RKO (cell line): Measurements from ENCODE around the gene TSPYL4.
A peak's percentile ranks its signal among the peaks of the same experiment; 100 is the strongest.

Experiments used
- DNase-seq: peaks from one replicate; pipeline ENCODE4 v3.0.0-alpha.2; 2016; ENCODE audit warnings: low spot score

Gene TSPYL4

DNA sequence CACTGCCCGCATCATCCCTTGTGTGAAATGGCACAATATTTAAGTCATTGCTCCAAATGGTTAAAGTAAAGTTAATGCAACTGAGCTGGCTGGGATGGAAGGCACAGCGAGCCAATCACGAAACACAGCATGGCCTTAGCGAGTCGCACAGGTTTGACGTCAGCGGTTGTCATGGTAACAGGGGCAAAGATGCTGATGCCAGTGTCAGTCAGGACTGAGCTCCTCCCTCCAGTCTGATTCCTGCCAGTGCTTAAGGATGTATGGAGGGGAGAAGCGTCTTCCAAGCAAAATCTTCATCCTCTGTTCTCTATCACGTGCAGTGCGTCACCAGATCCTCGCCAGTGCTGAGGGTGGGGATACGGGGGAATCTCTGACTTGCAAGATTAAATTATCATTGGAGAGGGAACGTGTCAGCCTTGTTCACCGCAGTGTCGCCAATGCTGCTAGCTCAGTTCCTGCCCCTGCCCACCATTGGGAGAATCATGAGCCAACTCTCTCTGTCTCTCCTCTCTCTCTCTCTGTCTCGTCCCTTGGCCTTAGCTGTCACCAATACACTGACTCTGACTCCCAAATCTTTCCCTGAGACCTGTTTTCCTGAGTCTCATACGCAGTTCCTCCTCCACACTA lies 24.5 kb downstream of the TSPYL4 start:
- DNase-seq, result peak; percentile 35

DNA sequence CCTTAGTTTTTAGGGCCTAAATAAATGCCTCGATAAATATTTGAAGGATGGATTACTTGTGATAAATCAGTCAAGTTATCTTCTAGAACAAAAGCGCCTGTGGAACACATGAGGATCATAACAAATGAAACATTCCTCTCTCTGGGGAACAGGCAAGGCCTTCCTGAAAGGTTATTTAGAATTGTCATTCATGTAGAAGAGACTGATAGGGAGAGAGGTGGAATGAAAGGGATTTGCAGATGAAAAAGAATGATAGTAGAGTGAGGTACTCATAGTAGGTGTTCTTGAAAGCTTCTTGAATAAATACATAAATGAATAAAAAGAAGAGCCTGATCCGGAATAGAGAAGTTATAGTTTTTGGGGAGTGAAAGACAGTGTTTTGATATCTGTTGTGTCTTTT lies 30.5 kb downstream of the TSPYL4 start:
- no peak for DNase-seq

DNA sequence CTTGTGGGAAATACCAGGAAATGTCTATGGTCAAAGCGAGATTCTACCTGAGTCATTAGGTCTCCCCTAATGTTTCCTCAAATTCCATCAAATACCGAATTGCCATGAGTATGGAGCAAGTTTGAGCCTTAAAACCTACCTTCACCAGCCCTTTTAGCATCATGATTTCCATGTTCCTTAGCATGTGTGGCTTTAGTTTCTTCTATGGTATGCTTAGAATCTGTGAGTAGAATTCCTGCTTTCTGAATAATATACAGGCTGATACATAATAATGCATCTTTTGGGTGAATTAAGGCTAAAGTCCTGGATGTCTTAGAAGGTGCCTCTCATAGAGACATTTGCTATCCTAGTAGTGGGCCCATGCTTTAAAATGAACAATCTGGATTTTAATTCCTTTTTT lies 32.0 kb downstream of the TSPYL4 start:
- no peak for DNase-seq

- DNase-seq, result peak; percentile 21
Measured at GRCh38 chr6:116221067-116221466, 32.8 kb downstream of the TSPYL4 start.

DNA sequence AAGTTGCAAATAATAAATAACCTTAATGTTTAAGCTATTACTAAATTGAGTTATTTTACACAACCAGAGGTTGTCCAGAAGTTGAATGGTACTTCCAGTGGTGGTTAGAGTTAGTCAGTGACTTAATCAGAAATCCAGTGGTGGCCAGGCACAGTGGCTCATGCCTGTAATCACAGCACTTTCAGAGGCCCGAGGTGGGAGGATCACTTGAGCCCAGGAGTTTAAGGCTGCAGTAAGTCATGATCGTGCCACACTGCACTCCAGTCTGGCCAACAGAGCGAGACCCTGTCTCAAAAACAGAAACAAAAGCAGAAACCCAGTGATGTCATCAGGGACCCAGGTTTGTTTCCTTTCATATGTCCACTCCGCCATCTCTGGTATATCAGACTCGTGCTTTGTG lies 35.0 kb downstream of the TSPYL4 start:
- DNase-seq, result no peak

DNA sequence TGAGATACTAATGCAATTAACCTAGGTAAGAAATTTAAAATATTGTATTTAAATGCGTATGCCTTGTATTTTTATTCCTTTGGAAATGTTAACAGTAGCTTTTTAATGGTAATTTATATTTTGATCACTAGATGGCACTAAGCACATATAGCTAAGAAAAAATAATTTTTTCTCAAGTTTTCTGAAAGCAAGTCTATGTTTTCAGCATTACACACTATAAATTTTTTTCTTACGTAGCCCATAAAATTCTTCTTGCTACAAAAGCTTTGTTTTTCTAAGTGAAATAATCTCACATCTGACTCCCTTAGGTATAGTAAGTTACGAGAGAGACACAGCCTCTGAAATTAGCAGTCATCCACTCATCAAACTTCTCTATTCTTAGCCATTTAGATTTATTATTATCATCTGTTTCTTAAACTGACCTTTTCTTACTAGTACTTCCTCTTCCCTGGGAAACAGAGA lies 35.7 kb downstream of the TSPYL4 start:
- DNase-seq, result peak; percentile 63

- DNase-seq, result peak; percentile 76
Measured at GRCh38 chr6:116217069-116217468, 36.8 kb downstream of the TSPYL4 start.

- no peak for DNase-seq
Measured at GRCh38 chr6:116215414-116215813, 38.5 kb downstream of the TSPYL4 start.

DNA sequence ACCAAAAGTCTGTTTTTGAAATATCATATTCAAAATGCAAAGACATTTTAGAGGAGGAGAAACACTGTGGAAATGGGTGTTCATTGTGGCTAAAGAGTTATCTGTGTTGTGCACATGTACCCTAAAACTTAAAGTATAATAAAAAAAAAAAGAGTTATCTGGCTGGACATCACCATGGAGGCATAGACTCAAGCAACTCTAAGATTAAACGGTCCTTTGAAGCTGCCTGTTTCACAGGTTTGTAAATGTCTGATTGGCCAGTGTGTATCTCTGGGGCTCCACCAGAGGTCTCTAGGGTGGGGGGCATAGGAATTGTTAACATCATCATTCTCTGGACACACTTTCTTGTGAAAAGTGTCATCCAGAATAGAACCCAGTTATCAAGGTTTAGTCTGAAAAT lies 39.2 kb downstream of the TSPYL4 start:
- no peak for DNase-seq

GRCh38 chr6:116210750-116211425 lies 43.0 kb downstream of the TSPYL4 start:
- no peak for DNase-seq

- no peak for DNase-seq
Measured at GRCh38 chr6:116210316-116210715, 43.6 kb downstream of the TSPYL4 start.

GRCh38 chr6:116208056-116208785 lies 45.7 kb downstream of the TSPYL4 start:
- no peak for DNase-seq

DNA sequence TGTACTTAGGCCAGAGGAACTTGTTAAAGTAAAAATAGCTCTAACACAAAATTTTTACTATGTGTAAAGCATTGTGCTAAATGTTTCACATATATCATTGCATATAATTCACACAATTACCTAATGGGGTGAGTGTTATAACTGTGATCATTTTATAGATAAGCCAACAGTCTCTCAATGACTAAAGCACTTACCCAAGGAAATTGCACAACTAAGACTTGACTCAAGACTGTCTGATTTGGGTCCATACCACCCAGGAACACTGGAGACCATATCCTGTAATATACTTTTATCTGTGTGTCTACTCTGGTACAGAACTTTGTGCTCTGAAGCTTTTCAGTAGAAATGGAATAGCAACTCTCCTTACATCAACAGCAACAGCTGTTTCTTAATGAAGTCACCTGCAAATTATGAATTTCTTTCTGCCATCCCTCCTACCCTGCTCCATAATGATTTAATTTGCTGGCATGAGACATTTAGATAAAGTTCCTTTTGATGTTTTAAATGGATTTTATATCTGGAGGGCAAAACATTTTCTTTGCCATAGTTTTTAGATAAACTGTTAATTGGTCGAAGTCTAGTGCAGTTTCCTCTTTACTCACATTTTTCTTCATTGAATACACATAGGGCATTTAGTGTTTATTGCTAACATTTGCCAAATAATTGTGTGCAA lies 47.5 kb downstream of the TSPYL4 start:
- peak; percentile 11 for DNase-seq

DNA sequence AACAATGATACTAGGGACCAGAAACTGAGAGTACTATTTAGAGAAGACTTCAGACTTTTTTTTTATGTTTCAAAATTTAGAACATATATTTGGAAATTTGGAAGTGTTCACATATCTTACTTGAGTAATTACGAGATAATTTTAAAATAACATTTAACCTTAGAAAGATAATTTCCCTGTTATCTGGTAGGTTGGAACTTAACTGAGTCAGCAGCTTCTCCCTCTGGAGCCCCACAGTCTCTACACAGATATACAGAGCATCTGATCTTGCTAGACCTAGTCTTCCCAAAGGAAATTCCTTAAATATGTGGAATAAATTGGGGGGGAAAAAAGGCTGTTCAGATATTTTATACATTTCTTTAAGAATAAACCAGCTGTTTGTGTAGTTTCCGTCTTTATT lies 48.6 kb downstream of the TSPYL4 start:
- no peak for DNase-seq

- no peak for DNase-seq
Measured at GRCh38 chr6:116201538-116201937, 52.3 kb downstream of the TSPYL4 start.

DNA sequence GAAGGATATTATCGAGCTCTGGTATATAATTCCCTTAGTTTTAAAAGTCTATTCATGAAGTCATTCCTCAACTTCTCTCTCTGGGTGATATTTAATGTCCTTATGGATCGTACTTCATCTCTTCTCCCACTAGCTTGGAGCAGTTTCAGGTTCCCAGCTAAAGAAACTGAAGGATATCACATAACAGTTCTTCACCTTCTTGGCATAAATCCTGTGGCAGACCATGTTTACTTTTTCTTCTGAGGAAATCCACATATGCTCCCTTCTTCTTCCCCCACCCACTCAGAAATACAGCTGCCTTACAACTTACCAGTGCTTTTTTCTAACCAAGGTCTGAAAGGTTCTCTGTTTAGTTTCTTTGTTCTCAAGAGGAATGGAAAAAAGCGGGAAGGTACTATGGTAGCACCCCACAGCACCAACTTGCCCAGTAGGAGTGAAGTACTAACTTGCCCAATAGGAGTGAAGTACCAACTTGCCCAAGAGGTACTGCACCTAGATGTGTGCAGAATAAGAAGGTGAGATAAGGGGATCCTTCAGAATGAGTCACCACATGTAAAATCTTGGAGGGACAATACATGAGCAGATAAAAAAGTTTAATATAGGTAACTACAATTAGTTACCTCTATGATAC lies 53.1 kb downstream of the TSPYL4 start:
- DNase-seq, result no peak
